Immature natural killer cell (primary cell): Measurements from ENCODE around the gene RBAK. TPM values are rescaled to one million over a fixed set of nuclear protein-coding genes. Genes with fewer than 3 reads are reported as not detected.

Experiments
- polyA plus RNA-seq, 3 donors: library from polyadenylated mRNA; unstranded; fragments of 300-500 nt; fragmentation: Illumina TruSeq; gene quantifications; one replicate each; pipeline ENCODE4 v1.2.3, GENCODE V29; 2021

Gene RBAK
- polyA plus RNA-seq, 3 donors from 2014 or later = 0.46 to 4.1 (median 1.8) TPM

Other genes starting within 250 kb of the RBAK start
- gene PAPOLB, start 183.8 kb upstream of the RBAK start, polyA plus RNA-seq = under 1 TPM in 1 of 3 donors, not detected in 2; 0.21 TPM
- not detected for gene RADIL, start 162.1 kb upstream of the RBAK start, polyA plus RNA-seq
- gene MMD2, start 86.7 kb upstream of the RBAK start, polyA plus RNA-seq = not detected
- 10 to 100 TPM; 69.7 to 99.5 (median 92.1) TPM for gene WIPI2, start 144.4 kb downstream of the RBAK start, polyA plus RNA-seq
- gene SLC29A4, start 237.1 kb downstream of the RBAK start, polyA plus RNA-seq = under 1 TPM in 2 of 3 donors, not detected in 1; 0.51 to 0.99 TPM